ENCODE data around the gene KIRREL3.

Gene KIRREL3

GRCh38 chr11:126581871-126582648 lies 418.5 kb downstream of the KIRREL3 start:
- Histone ChIP-seq H3K36me3 (ENCODE audit: control insufficient read depth, insufficient read depth, low read length) (no peaks in the 10 kb centered on the region), H3K56ac (ENCODE audit: low read length) (no peak overlapping the region), H3K4me2 (ENCODE audit: low read length) (no peak overlapping the region), H2BK15ac (replicated peaks; ENCODE audit: low read depth) (no peak overlapping the region), H3K79me1 (ENCODE audit: low read length) (no peaks in the 10 kb centered on the region), H4K8ac (ENCODE audit: low read depth, low read length) (no peak overlapping the region), H3K79me2 (ENCODE audit: control insufficient read depth, insufficient read depth, low read length) (no peaks in the 10 kb centered on the region), H3K9ac (ENCODE audit: low read length) (no peak overlapping the region), H2AK5ac (ENCODE audit: low read length) (no peak overlapping the region), H2BK5ac (ENCODE audit: low read length) (no peak overlapping the region), H3K18ac (ENCODE audit: low read length) (no peak overlapping the region), H3K4ac (ENCODE audit: low read depth, low read length) (no peak overlapping the region), H3K4me3 (ENCODE audit: low read length) (no peak overlapping the region), H3K27ac (ENCODE audit: low read depth, low read length) (no peak overlapping the region), H3K27me3 (ENCODE audit: insufficient read depth, low read length, poor library complexity) (no peaks in the 10 kb centered on the region), H3K23ac (ENCODE audit: low read length) (no peak overlapping the region), H4K5ac (ENCODE audit: low read length) (no peak overlapping the region), H2BK120ac (ENCODE audit: low read depth, low read length) (no peak overlapping the region), H3K4me1 (ENCODE audit: control insufficient read depth, low read depth, low read length) (peaks cover 5% of the 10 kb centered on the region)
- no CpG with 5 or more reads among the region's 11 CpGs for WGBS (ENCODE audit: extremely low coverage, insufficient coverage, low lambda C conversion rate)
- DNase-seq: peak; percentile 44

GRCh38 chr11:126578426-126578825 lies 422.1 kb downstream of the KIRREL3 start:
- Histone ChIP-seq H3K4me2 (ENCODE audit: low read length) (no peak overlapping the region), H4K8ac (ENCODE audit: low read depth, low read length) (no peak overlapping the region), H3K4me1 (ENCODE audit: control insufficient read depth, low read depth, low read length) (no peaks in the 10 kb centered on the region), H3K4me3 (ENCODE audit: low read length) (no peak overlapping the region), H3K79me2 (ENCODE audit: control insufficient read depth, insufficient read depth, low read length) (no peaks in the 10 kb centered on the region), H3K27ac (ENCODE audit: low read depth, low read length) (no peak overlapping the region), H4K5ac (ENCODE audit: low read length) (no peak overlapping the region), H3K4ac (ENCODE audit: low read depth, low read length) (no peak overlapping the region), H3K9ac (ENCODE audit: low read length) (no peak overlapping the region), H3K18ac (ENCODE audit: low read length) (no peak overlapping the region), H2BK120ac (ENCODE audit: low read depth, low read length) (no peak overlapping the region), H3K79me1 (ENCODE audit: low read length) (no peaks in the 10 kb centered on the region), H3K36me3 (ENCODE audit: control insufficient read depth, insufficient read depth, low read length) (no peaks in the 10 kb centered on the region), H2BK15ac (replicated peaks; ENCODE audit: low read depth) (no peak overlapping the region), H3K56ac (ENCODE audit: low read length) (no peak overlapping the region), H2BK5ac (ENCODE audit: low read length) (no peak overlapping the region), H2AK5ac (ENCODE audit: low read length) (no peak overlapping the region), H3K23ac (ENCODE audit: low read length) (no peak overlapping the region), H3K27me3 (ENCODE audit: insufficient read depth, low read length, poor library complexity) (no peaks in the 10 kb centered on the region)
- no peak for DNase-seq
- no CpG with 5 or more reads among the region's 9 CpGs for WGBS (ENCODE audit: extremely low coverage, insufficient coverage, low lambda C conversion rate)

- DNase-seq: no peak
- Histone ChIP-seq H3K23ac (ENCODE audit: low read length) (no peak overlapping the region), H3K9ac (ENCODE audit: low read length) (no peak overlapping the region), H3K36me3 (ENCODE audit: control insufficient read depth, insufficient read depth, low read length) (no peaks in the 10 kb centered on the region), H3K79me2 (ENCODE audit: control insufficient read depth, insufficient read depth, low read length) (no peaks in the 10 kb centered on the region), H3K4ac (ENCODE audit: low read depth, low read length) (no peak overlapping the region), H3K4me3 (ENCODE audit: low read length) (no peak overlapping the region), H3K27ac (ENCODE audit: low read depth, low read length) (no peak overlapping the region), H2BK5ac (ENCODE audit: low read length) (no peak overlapping the region), H2BK120ac (ENCODE audit: low read depth, low read length) (no peak overlapping the region), H3K79me1 (ENCODE audit: low read length) (no peaks in the 10 kb centered on the region), H4K5ac (ENCODE audit: low read length) (no peak overlapping the region), H3K56ac (ENCODE audit: low read length) (no peak overlapping the region), H4K8ac (ENCODE audit: low read depth, low read length) (no peak overlapping the region), H3K18ac (ENCODE audit: low read length) (no peak overlapping the region), H2AK5ac (ENCODE audit: low read length) (no peak overlapping the region), H2BK15ac (replicated peaks; ENCODE audit: low read depth) (no peak overlapping the region), H3K27me3 (ENCODE audit: insufficient read depth, low read length, poor library complexity) (no peaks in the 10 kb centered on the region), H3K4me1 (ENCODE audit: control insufficient read depth, low read depth, low read length) (no peaks in the 10 kb centered on the region), H3K4me2 (ENCODE audit: low read length) (no peak overlapping the region)
- WGBS (ENCODE audit: extremely low coverage, insufficient coverage, low lambda C conversion rate): no CpG with 5 or more reads among the region's 2 CpGs
Measured at GRCh38 chr11:126578021-126578420, 422.5 kb downstream of the KIRREL3 start.

- Histone ChIP-seq H3K9ac (ENCODE audit: low read length) (no peak overlapping the region), H3K79me1 (ENCODE audit: low read length) (no peaks in the 10 kb centered on the region), H3K79me2 (ENCODE audit: control insufficient read depth, insufficient read depth, low read length) (no peaks in the 10 kb centered on the region), H3K56ac (ENCODE audit: low read length) (no peak overlapping the region), H3K4me2 (ENCODE audit: low read length) (no peak overlapping the region), H2AK5ac (ENCODE audit: low read length) (no peak overlapping the region), H3K27me3 (ENCODE audit: insufficient read depth, low read length, poor library complexity) (no peaks in the 10 kb centered on the region), H4K8ac (ENCODE audit: low read depth, low read length) (no peak overlapping the region), H3K18ac (ENCODE audit: low read length) (no peak overlapping the region), H2BK120ac (ENCODE audit: low read depth, low read length) (no peak overlapping the region), H3K23ac (ENCODE audit: low read length) (no peak overlapping the region), H3K36me3 (ENCODE audit: control insufficient read depth, insufficient read depth, low read length) (no peaks in the 10 kb centered on the region), H3K4ac (ENCODE audit: low read depth, low read length) (no peak overlapping the region), H3K4me3 (ENCODE audit: low read length) (no peak overlapping the region), H3K27ac (ENCODE audit: low read depth, low read length) (no peak overlapping the region), H2BK5ac (ENCODE audit: low read length) (no peak overlapping the region), H3K4me1 (ENCODE audit: control insufficient read depth, low read depth, low read length) (no peaks in the 10 kb centered on the region), H4K5ac (ENCODE audit: low read length) (no peak overlapping the region), H2BK15ac (replicated peaks; ENCODE audit: low read depth) (no peak overlapping the region)
- DNase-seq: no peak
- WGBS (ENCODE audit: extremely low coverage, insufficient coverage, low lambda C conversion rate): no CpG with 5 or more reads among the region's 4 CpGs
Measured at GRCh38 chr11:126575849-126576248, 424.7 kb downstream of the KIRREL3 start.

- H3K23ac ChIP-seq (ENCODE audit: low read length): peak overlapping the region; percentile 15
- no peaks in the 10 kb centered on the region for H3K36me3 ChIP-seq (ENCODE audit: control insufficient read depth, insufficient read depth, low read length)
- no peak overlapping the region for H4K8ac ChIP-seq (ENCODE audit: low read depth, low read length)
- no peak overlapping the region for H3K18ac ChIP-seq (ENCODE audit: low read length)
- peak; percentile 52 for DNase-seq
- H2BK5ac ChIP-seq (ENCODE audit: low read length): no peak overlapping the region
- no CpG with 5 or more reads among the region's 11 CpGs for WGBS (ENCODE audit: extremely low coverage, insufficient coverage, low lambda C conversion rate)
- no peak overlapping the region for H3K4me3 ChIP-seq (ENCODE audit: low read length)
- no peak overlapping the region for H4K5ac ChIP-seq (ENCODE audit: low read length)
- H3K56ac ChIP-seq (ENCODE audit: low read length): peak overlapping the region; percentile 6
- no peak overlapping the region for H2BK120ac ChIP-seq (ENCODE audit: low read depth, low read length)
- no peaks in the 10 kb centered on the region for H3K79me2 ChIP-seq (ENCODE audit: control insufficient read depth, insufficient read depth, low read length)
- no peaks in the 10 kb centered on the region for H3K79me1 ChIP-seq (ENCODE audit: low read length)
- no peak overlapping the region for H3K9ac ChIP-seq (ENCODE audit: low read length)
- H2AK5ac ChIP-seq (ENCODE audit: low read length): no peak overlapping the region
- no peak overlapping the region for H3K27ac ChIP-seq (ENCODE audit: low read depth, low read length)
- no peaks in the 10 kb centered on the region for H3K4me1 ChIP-seq (ENCODE audit: control insufficient read depth, low read depth, low read length)
- H2BK15ac ChIP-seq (replicated peaks; ENCODE audit: low read depth): no peak overlapping the region
- H3K4ac ChIP-seq (ENCODE audit: low read depth, low read length): no peak overlapping the region
- no peaks in the 10 kb centered on the region for H3K27me3 ChIP-seq (ENCODE audit: insufficient read depth, low read length, poor library complexity)
- H3K4me2 ChIP-seq (ENCODE audit: low read length): no peak overlapping the region
Measured at GRCh38 chr11:126573325-126573978, 427.1 kb downstream of the KIRREL3 start.
